B cell (primary cell): ENCODE results near the gene ASMTL. TPM values are rescaled to one million over a fixed set of nuclear protein-coding genes. Genes with fewer than 3 reads are reported as not detected.

Experiments used
- ATAC-seq: fragments of 200-7000 bp; cut with Tn5 transposase; one replicate; pipeline ENCODE4 v1.10.0; 2021; ENCODE audit warnings: low read depth, mild to moderate bottlenecking, moderate number of reproducible peaks, moderate library complexity
- CTCF ChIA-PET: fragments of 350-600 bp; sonication (Branson Sonifier 250); formaldehyde crosslinking; loops from one replicate; lab custom pipeline; 2021; ENCODE audit warnings: antibody characterized with exemption, inconsistent platforms; lab: Charles Lee
- POLR2A ChIA-PET: fragments of 350-600 bp; sonication (Branson Sonifier 250); formaldehyde crosslinking; loops from one replicate; lab custom pipeline; 2021; ENCODE audit warnings: antibody characterized with exemption; lab: Charles Lee
- DNase-seq: peaks from one replicate; pipeline ENCODE4 v3.0.0; 2013
- H2AFZ ChIP-seq: 2 replicates; pipeline ENCODE4 v1.6.1; 2012; ENCODE audit warnings: mild to moderate bottlenecking, low read depth, low read length; ENCODE audit not compliant: insufficient read depth, poor library complexity, severe bottlenecking
- H3K27ac ChIP-seq, 2 donors: 1 replicate in 1 of 2; 2 replicates in 1 of 2; pipeline ENCODE4 v1.5.1; 2012 to 2013; ENCODE audit warnings: low read length in 2 of 2, mild to moderate bottlenecking in 2 of 2, moderate library complexity in 1 of 2
- H3K27me3 ChIP-seq, 4 experiments: fragments of 200-600 bp in 1 of 4; sonication (generic) in 1 of 4; replicated peaks in 1 of 4; 1 replicate in 2 of 4; 2 replicates in 2 of 4; pipeline versions ENCODE4 v1.6.1 to v1.7.0; 2013 to 2016; ENCODE audit warnings: low read length in 3 of 4, mild to moderate bottlenecking in 2 of 4, mixed read lengths in 1 of 4, moderate library complexity in 1 of 4; ENCODE audit not compliant: insufficient read depth in 4 of 4, control insufficient read depth in 3 of 4; ENCODE audit errors: control extremely low read depth in 1 of 4
- H3K36me3 ChIP-seq, 2 experiments: replicated peaks in 1 of 2; 1 replicate in 1 of 2; 2 replicates in 1 of 2; pipeline versions ENCODE4 v1.6.1 to v1.7.1; 2013; ENCODE audit warnings: low read length in 1 of 2; ENCODE audit not compliant: insufficient read depth in 2 of 2, control insufficient read depth in 1 of 2; ENCODE audit errors: control extremely low read depth in 1 of 2, extremely low read depth in 1 of 2
- H3K4me1 ChIP-seq, 2 donors: fragments of 200-600 bp in 1 of 2; sonication (generic) in 1 of 2; 1 replicate in 1 of 2; 2 replicates in 1 of 2; pipeline versions ENCODE4 v1.5.1 to v1.6.1; 2013 to 2017; ENCODE audit warnings: low read length in 2 of 2; ENCODE audit not compliant: control insufficient read depth in 2 of 2, insufficient read depth in 2 of 2
- H3K4me2 ChIP-seq: replicated peaks from 2 replicates; pipeline ENCODE3; 2012; ENCODE audit warnings: mild to moderate bottlenecking, low read depth, low read length; ENCODE audit not compliant: poor library complexity, severe bottlenecking
- H3K4me3 ChIP-seq, 5 experiments: fragments of 200-600 bp in 1 of 5; sonication (generic) in 1 of 5; 1 replicate in 3 of 5; 2 replicates in 2 of 5; pipeline versions ENCODE4 v1.5.1 to v1.7.0; 2011 to 2016; ENCODE audit warnings: low read length in 4 of 5, mild to moderate bottlenecking in 4 of 5, low read depth in 2 of 5, control low read depth in 1 of 5, moderate library complexity in 1 of 5; ENCODE audit not compliant: insufficient read depth in 1 of 5; ENCODE audit errors: control extremely low read depth in 1 of 5, extremely low read depth in 1 of 5
- H3K79me2 ChIP-seq: fragments of 200-600 bp; sonication (generic); one replicate; pipeline ENCODE4 v1.6.0; 2016; ENCODE audit warnings: low read length; ENCODE audit not compliant: control insufficient read depth, insufficient read depth
- H3K9ac ChIP-seq: fragments of 200-600 bp; sonication (generic); 2 replicates; pipeline ENCODE4 v1.6.1; 2017; ENCODE audit warnings: mild to moderate bottlenecking, low read length, moderate library complexity
- H3K9me3 ChIP-seq, 3 donors: one replicate each; pipeline versions ENCODE4 v1.6.1 to v1.7.1; 2013; ENCODE audit warnings: low read length in 2 of 3; ENCODE audit not compliant: control insufficient read depth in 2 of 3, insufficient read depth in 1 of 3; ENCODE audit errors: control extremely low read depth in 1 of 3
- H4K20me1 ChIP-seq: 2 replicates; pipeline ENCODE4 v1.6.0; 2012; ENCODE audit warnings: mild to moderate bottlenecking, low read length; ENCODE audit not compliant: insufficient read depth, control insufficient read depth, poor library complexity, severe bottlenecking
- H3K27ac Mint-ChIP-seq: one replicate; pipeline ENCODE4 v1.8.0; 2021; ENCODE audit warnings: mixed read lengths
- H3K27me3 Mint-ChIP-seq: one replicate; pipeline ENCODE4 v1.8.0; 2021; ENCODE audit warnings: mixed read lengths
- H3K4me1 Mint-ChIP-seq: one replicate; pipeline ENCODE4 v1.8.0; 2021; ENCODE audit warnings: mixed read lengths
- H3K4me3 Mint-ChIP-seq: one replicate; pipeline ENCODE4 v1.8.0; 2021; ENCODE audit warnings: mixed read lengths
- H3K9me3 Mint-ChIP-seq: one replicate; pipeline ENCODE4 v1.8.0; 2022; ENCODE audit warnings: mixed read lengths; ENCODE audit not compliant: insufficient read depth
- CTCF ChIP-seq: fragments of 200-600 bp; IDR thresholded peaks from one replicate; pipeline ENCODE4 v1.8.0; 2022; ENCODE audit warnings: antibody characterized with exemption, mild to moderate bottlenecking
- EZH2 ChIP-seq: IDR thresholded peaks from 2 replicates; pipeline ENCODE4 v1.6.1; 2012; ENCODE audit warnings: borderline replicate concordance, low read depth, mild to moderate bottlenecking, moderate library complexity, low read length; ENCODE audit not compliant: insufficient read depth, poor library complexity, severe bottlenecking
- WGBS: methylation state at CpG from one replicate; pipeline ENCODE4 v1.1.5; 2013; ENCODE audit warnings: missing lambda C conversion rate; ENCODE audit not compliant: insufficient coverage; 5-methylcytosine and 5-hydroxymethylcytosine counted together
- intact Hi-C: fragments of 100-400 bp; cut with micrococcal nuclease; formaldehyde crosslinking; loops from one replicate; pipeline ENCODE4 v1.10.0; 2022
- polyA plus RNA-seq: library from polyadenylated mRNA; depleted of rRNA; stranded (reverse); fragments of >200 nt; gene quantifications from 2 replicates; pipeline ENCODE4 v1.2.3, GENCODE V29; 2012
- total RNA-seq, 2 donors: library from RNA; stranded (reverse); fragments of 120-200 nt in 1 of 2; gene quantifications; 1 replicate in 1 of 2; 2 replicates in 1 of 2; pipeline versions ENCODE4 v1.2.3 to v1.2.4, GENCODE V29; 2013 to 2022

The ASMTL gene
- total and polyA plus RNA-seq, 2 donors (not counting 1 experiment from before 2014, with no cell fraction given): 33.3 to 52.9 TPM

- Histone ChIP-seq H3K9ac (no peak overlapping the region), H3K4me3 (no peak overlapping the region), H3K9me3 (peaks cover 0 to 16% (median 0%) of the 10 kb centered on the region in 3 donors), H3K27me3 (no peaks in the 10 kb centered on the region), H3K4me2 (no peak overlapping the region), H3K27ac (no peak overlapping the region), H4K20me1 (no peaks in the 10 kb centered on the region), H3K36me3 (peaks cover 0 to 9% of the 10 kb centered on the region in 2 experiments), H3K4me1 (no peaks in the 10 kb centered on the region), H2AFZ (no peak overlapping the region), H3K79me2 (no peaks in the 10 kb centered on the region)
- H3K4me3 Mint-ChIP-seq: no peak overlapping the region
- CTCF ChIA-PET: no interaction called here
- POLR2A ChIA-PET: no interaction called here
- H3K9me3 Mint-ChIP-seq: no peaks in the 10 kb centered on the region
- H3K27ac Mint-ChIP-seq: no peak overlapping the region
- intact Hi-C loops: no loop called here
- no peaks in the 10 kb centered on the region for H3K4me1 Mint-ChIP-seq
- TF ChIP-seq CTCF: no peak
- no peak for TF ChIP-seq EZH2
- 89% methylated on average over 2 of the region's 2 CpGs for WGBS
- ATAC-seq (no peak), DNase-seq (no peak)
- H3K27me3 Mint-ChIP-seq: no peaks in the 10 kb centered on the region
Measured at GRCh38 chrX:1360171-1360570, 92.5 kb downstream of the ASMTL start.

DNA sequence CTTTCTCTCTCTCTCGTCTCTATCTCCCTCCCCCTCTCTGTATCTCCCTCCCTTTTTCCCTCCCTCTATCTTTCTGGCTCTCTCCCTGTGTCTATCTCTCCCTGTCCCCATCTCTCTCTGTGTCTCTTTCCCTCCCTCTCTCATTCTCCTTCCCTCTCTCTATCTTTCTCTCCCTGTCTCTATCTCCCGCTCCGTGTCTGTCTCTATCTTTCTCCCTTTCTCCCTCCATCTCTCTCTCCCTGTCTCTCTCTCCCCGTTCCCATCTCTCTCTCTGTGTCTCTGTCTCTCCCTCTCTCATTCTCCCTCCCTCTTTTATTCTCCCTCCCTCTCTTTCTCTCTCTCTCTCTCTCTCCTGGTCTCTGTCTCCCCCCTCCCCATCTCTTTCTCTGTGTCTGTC is 93.2 kb downstream of the ASMTL start:
- H3K27me3 ChIP-seq: no peaks in the 10 kb centered on the region
- no peak overlapping the region for H3K27ac ChIP-seq
- POLR2A ChIA-PET: no interaction called here
- H3K27me3 Mint-ChIP-seq: no peaks in the 10 kb centered on the region
- no peak overlapping the region for H3K4me3 Mint-ChIP-seq
- ATAC-seq: no peak
- peaks cover 0 to 16% (median 0%) of the 10 kb centered on the region in 3 donors for H3K9me3 ChIP-seq
- no peak overlapping the region for H3K4me2 ChIP-seq
- H3K4me3 ChIP-seq: no peak overlapping the region
- H3K36me3 ChIP-seq: peaks cover 0 to 9% of the 10 kb centered on the region in 2 experiments
- CTCF ChIA-PET: no interaction called here
- DNase-seq: no peak
- no peaks in the 10 kb centered on the region for H3K9me3 Mint-ChIP-seq
- H2AFZ ChIP-seq: no peak overlapping the region
- WGBS: 87% methylated on average over 4 of the region's 4 CpGs
- H3K4me1 ChIP-seq: no peaks in the 10 kb centered on the region
- intact Hi-C loops: no loop called here
- no peak overlapping the region for H3K27ac Mint-ChIP-seq
- no peaks in the 10 kb centered on the region for H3K4me1 Mint-ChIP-seq
- H3K9ac ChIP-seq: no peak overlapping the region
- H4K20me1 ChIP-seq: no peaks in the 10 kb centered on the region
- no peaks in the 10 kb centered on the region for H3K79me2 ChIP-seq
- no peak for TF ChIP-seq CTCF
- no peak for TF ChIP-seq EZH2
